SU-DHL-6 (cell line): ENCODE data around the gene ACAA2.

Experiments
- H2AFZ ChIP-seq: fragments of 200-600 bp; sonication (generic); 2 replicates; pipeline ENCODE4 v1.6.1; 2014; ENCODE audit warnings: low read depth, mild to moderate bottlenecking, moderate library complexity, mixed read lengths, antibody characterized with exemption, low read length; ENCODE audit not compliant: severe bottlenecking
- H3F3A ChIP-seq: fragments of 200-600 bp; shearing (Covaris generic); 2 replicates; pipeline ENCODE4 v1.6.0; 2016; ENCODE audit warnings: antibody characterized with exemption, mild to moderate bottlenecking; ENCODE audit not compliant: insufficient read depth
- H3K27ac ChIP-seq: fragments of 200-600 bp; sonication (generic); 2 replicates; pipeline ENCODE4 v1.5.1; 2016; ENCODE audit warnings: low read depth, mild to moderate bottlenecking, low read length, moderate library complexity, mixed read lengths
- H3K27me3 ChIP-seq: fragments of 200-600 bp; sonication (generic), shearing (Covaris generic); 2 replicates; pipeline ENCODE4 v1.6.0; 2014; ENCODE audit warnings: mild to moderate bottlenecking, low read length
- H3K36me3 ChIP-seq: fragments of 200-600 bp; sonication (generic); 2 replicates; pipeline ENCODE4 v1.6.1; 2014; ENCODE audit warnings: mild to moderate bottlenecking, low read length, mixed read lengths
- H3K4me2 ChIP-seq: fragments of 300-600, 200-600 bp; shearing (Covaris generic), sonication (generic); 2 replicates; pipeline ENCODE4 v1.6.0; 2014; ENCODE audit warnings: low read length, low read depth, mild to moderate bottlenecking; ENCODE audit not compliant: poor library complexity, severe bottlenecking
- H3K4me3 ChIP-seq: fragments of 200-600 bp; sonication (generic); 2 replicates; pipeline ENCODE4 v1.5.1; 2014; ENCODE audit warnings: antibody characterized with exemption, low read length, mild to moderate bottlenecking, mixed read lengths; ENCODE audit not compliant: insufficient read depth, poor library complexity, severe bottlenecking
- H3K79me2 ChIP-seq: fragments of 200-600 bp; sonication (generic); 2 replicates; pipeline ENCODE4 v1.6.1; 2014; ENCODE audit warnings: mild to moderate bottlenecking, low read length, moderate library complexity; ENCODE audit not compliant: insufficient read depth
- H3K9ac ChIP-seq: fragments of 200-600 bp; sonication (generic); 2 replicates; pipeline ENCODE4 v1.7.0; 2014; ENCODE audit warnings: mild to moderate bottlenecking, low read length
- H3K9me2 ChIP-seq: fragments of 200-600 bp; sonication (generic); replicated peaks from 2 replicates; pipeline ENCODE4 v1.6.1; 2014; ENCODE audit warnings: low read length; ENCODE audit not compliant: insufficient read depth
- H3K9me3 ChIP-seq: fragments of 200-600 bp; sonication (generic); 2 replicates; pipeline ENCODE4 v1.6.1; 2014; ENCODE audit warnings: low read length, mixed read lengths; ENCODE audit not compliant: insufficient read depth
- H4K20me1 ChIP-seq: fragments of 200-600 bp; sonication (generic); 2 replicates; pipeline ENCODE4 v1.6.1; 2014; ENCODE audit warnings: low read depth, mild to moderate bottlenecking, antibody characterized with exemption, low read length, moderate library complexity, mixed read lengths
- EZH2phosphoT487 ChIP-seq: fragments of 200-600 bp; sonication (generic), shearing (Covaris generic); conservative IDR thresholded peaks from 2 replicates; pipeline ENCODE4 v1.6.1; 2018; ENCODE audit warnings: mild to moderate bottlenecking, antibody characterized with exemption, low read length, moderate library complexity, mixed read lengths
- TF ChIP-seq, protein P1 (sequence below): fragments of 200-600 bp; sonication (generic); IDR thresholded peaks from one replicate; pipeline ENCODE4 v1.5.1; 2017; ENCODE audit warnings: antibody characterized with exemption, mild to moderate bottlenecking, low read length, moderate library complexity; ENCODE audit not compliant: insufficient read depth, poor library complexity, severe bottlenecking

The ACAA2 gene

DNA sequence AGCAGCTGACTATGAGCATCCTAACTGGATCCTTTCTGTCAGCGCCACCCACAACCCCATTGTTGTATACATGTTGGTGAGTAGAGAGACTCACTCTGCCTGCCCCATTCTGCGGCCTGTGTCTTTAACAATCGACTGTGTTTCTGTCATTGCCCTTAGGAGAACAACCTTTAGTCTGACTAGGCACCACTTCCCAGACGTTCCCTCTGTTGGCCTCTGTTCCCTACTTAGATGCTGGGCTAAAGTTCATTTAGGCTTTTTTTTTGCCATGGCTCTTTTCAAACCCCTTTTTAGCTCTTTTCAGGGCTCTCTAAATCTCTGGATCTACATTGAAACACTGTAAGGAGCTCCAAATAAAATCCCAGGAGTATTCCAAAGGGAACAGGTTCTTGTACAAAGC, 20.5 kb upstream of the ACAA2 start:
- Histone ChIP-seq H3K4me3 (no peak overlapping the region), H3K27ac (no peak overlapping the region)
- no peak for TF ChIP-seq EZH2phosphoT487
- TF ChIP-seq, protein P1, sequence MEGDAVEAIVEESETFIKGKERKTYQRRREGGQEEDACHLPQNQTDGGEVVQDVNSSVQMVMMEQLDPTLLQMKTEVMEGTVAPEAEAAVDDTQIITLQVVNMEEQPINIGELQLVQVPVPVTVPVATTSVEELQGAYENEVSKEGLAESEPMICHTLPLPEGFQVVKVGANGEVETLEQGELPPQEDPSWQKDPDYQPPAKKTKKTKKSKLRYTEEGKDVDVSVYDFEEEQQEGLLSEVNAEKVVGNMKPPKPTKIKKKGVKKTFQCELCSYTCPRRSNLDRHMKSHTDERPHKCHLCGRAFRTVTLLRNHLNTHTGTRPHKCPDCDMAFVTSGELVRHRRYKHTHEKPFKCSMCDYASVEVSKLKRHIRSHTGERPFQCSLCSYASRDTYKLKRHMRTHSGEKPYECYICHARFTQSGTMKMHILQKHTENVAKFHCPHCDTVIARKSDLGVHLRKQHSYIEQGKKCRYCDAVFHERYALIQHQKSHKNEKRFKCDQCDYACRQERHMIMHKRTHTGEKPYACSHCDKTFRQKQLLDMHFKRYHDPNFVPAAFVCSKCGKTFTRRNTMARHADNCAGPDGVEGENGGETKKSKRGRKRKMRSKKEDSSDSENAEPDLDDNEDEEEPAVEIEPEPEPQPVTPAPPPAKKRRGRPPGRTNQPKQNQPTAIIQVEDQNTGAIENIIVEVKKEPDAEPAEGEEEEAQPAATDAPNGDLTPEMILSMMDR: no peak

GRCh38 chr18:49832221-49832647, 18.9 kb upstream of the ACAA2 start:
- Histone ChIP-seq H3K4me3 (no peak overlapping the region), H3K4me2 (no peak overlapping the region), H3F3A (no peaks in the 10 kb centered on the region), H2AFZ (no peak overlapping the region), H3K9me3 (no peaks in the 10 kb centered on the region), H3K9me2 (no peaks in the 10 kb centered on the region), H3K79me2 (no peaks in the 10 kb centered on the region), H4K20me1 (no peaks in the 10 kb centered on the region), H3K27ac (no peak overlapping the region), H3K36me3 (no peaks in the 10 kb centered on the region), H3K9ac (no peak overlapping the region), H3K27me3 (no peaks in the 10 kb centered on the region)
- TF ChIP-seq, protein P1: no peak
- no peak for TF ChIP-seq EZH2phosphoT487

More for the DNA sequence above, 20.5 kb upstream of the ACAA2 start:
- Histone ChIP-seq H3K9ac (no peak overlapping the region), H3K9me2 (no peaks in the 10 kb centered on the region), H3K36me3 (no peaks in the 10 kb centered on the region), H2AFZ (no peak overlapping the region), H3K9me3 (no peaks in the 10 kb centered on the region), H4K20me1 (no peaks in the 10 kb centered on the region), H3K27me3 (no peaks in the 10 kb centered on the region), H3F3A (no peaks in the 10 kb centered on the region), H3K79me2 (no peaks in the 10 kb centered on the region), H3K4me2 (no peak overlapping the region)

- Histone ChIP-seq H3K9ac (no peak overlapping the region), H3K27me3 (no peaks in the 10 kb centered on the region), H2AFZ (no peak overlapping the region), H3K79me2 (no peaks in the 10 kb centered on the region), H3K9me2 (no peaks in the 10 kb centered on the region), H3K4me2 (no peak overlapping the region), H3K4me3 (no peak overlapping the region), H3K9me3 (no peaks in the 10 kb centered on the region), H3K27ac (no peak overlapping the region), H3K36me3 (no peaks in the 10 kb centered on the region), H3F3A (no peaks in the 10 kb centered on the region), H4K20me1 (no peaks in the 10 kb centered on the region)
- TF ChIP-seq, protein P1: no peak
- TF ChIP-seq EZH2phosphoT487: no peak
These were observed 14.7 kb upstream of the ACAA2 start for GRCh38 chr18:49827996-49828395.
